Stimulated activated CD8-positive, alpha-beta memory T cell treated with anti-CD3 and anti-CD28 coated beads, Interleukin-15, amount 100 ng/mL, for 48 hours (primary cell): Measurements from ENCODE around the gene RAD18.

Experiments used
- DNase-seq, 2 donors: peaks; one replicate each; pipeline ENCODE4 v3.0.0-alpha.2; 2020; ENCODE audit warnings: low read depth in 2 of 2

Gene RAD18

GRCh38 chr3:8864402-8865350 lies 98.6 kb downstream of the RAD18 start:
- no peak for DNase-seq

GRCh38 chr3:8863891-8864290 lies 99.4 kb downstream of the RAD18 start:
- DNase-seq: no peak

- no peak for DNase-seq
Measured at GRCh38 chr3:8857720-8858367, 105.4 kb downstream of the RAD18 start.

DNA sequence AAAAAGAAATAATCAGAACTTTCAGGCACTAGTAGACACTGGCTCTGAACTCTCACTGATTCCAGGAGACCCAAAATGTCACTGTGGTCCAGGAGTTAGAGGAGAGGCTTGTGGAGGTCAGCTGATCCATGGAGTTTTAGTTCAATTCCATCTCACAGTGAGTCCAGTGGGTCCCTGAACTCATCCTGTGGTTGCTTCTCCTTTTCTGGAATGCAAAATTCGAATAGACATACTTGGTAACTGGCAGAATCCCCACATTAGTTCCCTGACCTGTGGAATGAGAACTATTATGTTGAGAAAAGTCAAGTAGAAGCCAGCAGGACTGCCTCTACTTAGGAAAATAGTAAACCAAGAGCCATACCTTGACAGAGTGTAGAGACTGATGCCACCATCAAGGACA lies 106.6 kb downstream of the RAD18 start:
- no peak for DNase-seq

GRCh38 chr3:8856071-8856470 lies 107.2 kb downstream of the RAD18 start:
- DNase-seq: no peak

GRCh38 chr3:8854656-8855055 lies 108.6 kb downstream of the RAD18 start:
- no peak for DNase-seq

- DNase-seq: no peak
Measured at GRCh38 chr3:8853081-8853480, 110.2 kb downstream of the RAD18 start.

- no peak for DNase-seq
Measured at GRCh38 chr3:8852511-8852910, 110.8 kb downstream of the RAD18 start.

GRCh38 chr3:8851703-8852102 lies 111.6 kb downstream of the RAD18 start:
- DNase-seq: no peak

DNA sequence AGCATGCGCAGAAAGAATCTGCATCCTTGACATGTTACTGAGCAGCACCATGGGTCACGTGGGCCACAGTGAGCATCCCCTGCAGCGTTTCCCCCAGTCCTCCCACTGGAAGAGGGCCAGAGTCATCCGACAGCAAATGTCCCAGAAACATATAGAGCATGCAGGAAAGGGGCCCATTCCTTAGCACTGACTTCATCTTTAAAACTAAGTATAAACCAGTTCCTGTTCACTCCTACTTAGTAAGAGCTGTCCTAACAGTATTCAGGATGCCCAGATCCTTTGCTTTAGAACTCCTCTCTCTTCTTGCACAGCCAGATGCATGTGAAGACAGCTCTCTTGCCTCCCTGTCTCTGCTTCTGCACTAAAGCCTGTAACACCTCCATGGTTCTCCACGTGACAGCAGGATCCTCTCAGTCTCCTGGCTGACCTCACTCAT lies 114.6 kb downstream of the RAD18 start:
- no peak for DNase-seq

DNA sequence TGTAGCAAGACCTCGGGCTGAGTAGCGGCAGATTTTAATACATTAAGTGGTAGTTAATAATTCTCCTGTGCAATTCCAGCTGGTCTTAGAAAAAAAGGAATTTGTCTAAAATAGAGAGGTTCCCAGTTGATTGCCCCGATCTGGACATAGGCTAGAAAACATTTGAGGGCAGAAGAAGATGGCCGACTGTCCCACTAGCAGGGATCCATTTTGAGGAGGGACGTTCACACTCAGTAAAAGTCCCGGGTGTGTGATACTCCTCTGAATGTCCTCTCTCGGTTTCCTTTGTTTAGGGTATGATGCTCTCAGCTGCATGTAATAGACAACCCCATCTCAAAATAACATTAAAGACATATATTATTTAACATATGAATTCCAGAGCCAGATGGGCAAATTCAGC lies 116.0 kb downstream of the RAD18 start:
- DNase-seq: no peak

DNA sequence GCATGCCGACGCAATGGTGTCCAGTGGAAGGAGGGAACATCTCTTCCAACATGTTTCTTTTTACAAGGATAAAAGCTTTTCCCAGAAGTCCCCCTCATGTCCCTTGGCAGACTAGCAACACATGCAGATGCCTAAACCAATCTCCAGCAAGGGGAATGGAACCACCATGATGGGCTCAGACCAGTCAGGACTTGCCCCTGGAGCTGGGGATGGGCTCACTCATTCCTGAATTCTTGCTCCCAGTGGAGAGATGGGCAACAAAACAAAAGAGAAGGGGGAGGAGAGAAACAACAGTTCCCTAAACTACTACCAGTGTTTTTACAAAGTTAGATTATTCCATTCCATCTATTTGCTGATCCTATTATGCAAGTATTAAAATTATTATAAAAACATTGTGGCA lies 117.1 kb downstream of the RAD18 start:
- no peak for DNase-seq

DNA sequence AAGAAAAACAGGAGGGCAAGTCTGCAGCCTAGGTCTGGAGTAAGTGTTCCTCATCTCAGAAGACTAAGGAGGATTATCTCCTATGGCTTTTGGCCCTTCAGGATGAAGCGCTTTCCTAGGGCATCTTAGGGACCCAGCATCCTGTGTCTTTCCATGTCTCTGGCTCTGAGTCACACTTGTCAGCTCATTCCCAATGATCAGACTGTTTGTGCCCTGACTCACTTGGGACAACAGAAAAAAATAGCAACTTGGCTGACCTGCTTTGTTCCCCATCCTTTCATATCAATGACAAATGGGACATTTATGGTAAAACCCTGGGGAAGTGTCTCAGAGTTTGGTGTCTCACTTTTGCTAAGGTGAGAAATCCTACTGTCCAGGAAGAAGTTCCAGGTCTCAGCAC lies 117.6 kb downstream of the RAD18 start:
- DNase-seq: no peak

- no peak for DNase-seq
Measured at GRCh38 chr3:8843347-8843746, 119.9 kb downstream of the RAD18 start.

DNA sequence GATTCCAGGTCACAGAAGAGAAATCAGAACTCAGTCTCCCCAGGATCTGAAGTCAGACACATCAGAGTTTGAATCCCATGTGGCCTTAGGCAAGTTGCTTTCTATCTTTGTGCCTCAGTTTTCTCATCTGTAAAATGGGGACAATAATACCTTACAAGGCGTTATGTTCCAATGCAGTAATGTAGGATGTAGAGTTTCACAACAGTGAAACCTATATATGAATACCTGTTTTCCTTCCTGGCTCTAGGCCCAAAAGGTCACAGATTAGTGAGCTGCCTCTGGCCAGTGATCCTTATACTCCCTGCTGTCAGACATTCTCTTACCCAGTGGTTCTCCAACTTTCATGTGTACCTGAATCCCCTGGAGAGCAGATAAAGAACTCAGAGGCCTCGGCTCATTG lies 121.0 kb downstream of the RAD18 start:
- DNase-seq: no peak

- DNase-seq: no peak
Measured at GRCh38 chr3:8841472-8841871, 121.8 kb downstream of the RAD18 start.

- no peak for DNase-seq
Measured at GRCh38 chr3:8840556-8840955, 122.7 kb downstream of the RAD18 start.

- no peak for DNase-seq
Measured at GRCh38 chr3:8839607-8840325, 123.5 kb downstream of the RAD18 start.

- no peak for DNase-seq
Measured at GRCh38 chr3:8838765-8839423, 124.4 kb downstream of the RAD18 start.

DNA sequence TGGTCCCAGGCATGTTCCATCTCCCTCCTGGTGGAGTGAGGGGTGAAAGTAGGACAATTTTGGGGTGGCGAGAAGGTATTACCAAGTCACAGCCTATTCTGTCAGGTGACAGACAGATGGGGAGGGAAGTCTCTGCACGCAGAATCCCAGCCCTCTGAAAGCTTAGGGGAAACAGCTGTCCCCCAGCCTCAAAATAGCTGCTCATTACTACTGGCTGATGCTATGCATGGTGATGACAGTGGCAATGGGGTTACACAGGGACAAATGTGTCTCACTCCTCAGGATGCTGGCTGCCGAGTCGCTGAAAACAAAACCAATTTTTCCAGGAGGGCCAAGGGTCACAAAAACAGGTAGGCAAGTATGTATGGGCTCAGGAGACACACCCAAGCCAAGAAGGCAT lies 125.0 kb downstream of the RAD18 start:
- DNase-seq: no peak

DNA sequence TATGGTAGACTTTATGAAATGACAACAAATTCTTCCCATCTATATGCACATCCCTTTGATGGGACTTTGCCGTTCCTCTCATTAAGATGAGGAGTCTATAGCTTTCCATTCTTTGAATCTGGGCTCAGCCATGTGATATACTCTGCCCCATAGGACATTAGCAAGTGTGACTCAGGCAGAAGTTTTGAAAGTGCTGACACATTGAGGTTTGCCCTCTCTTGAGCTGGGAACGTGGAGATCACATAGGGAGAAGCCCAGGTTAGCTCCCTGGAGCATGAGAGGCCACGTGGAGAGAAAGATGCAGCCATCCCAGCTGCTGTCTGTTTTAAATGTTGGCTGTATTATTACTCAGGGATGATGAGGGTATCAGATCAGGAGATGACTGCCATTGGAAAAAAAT lies 126.1 kb downstream of the RAD18 start:
- DNase-seq: no peak

DNA sequence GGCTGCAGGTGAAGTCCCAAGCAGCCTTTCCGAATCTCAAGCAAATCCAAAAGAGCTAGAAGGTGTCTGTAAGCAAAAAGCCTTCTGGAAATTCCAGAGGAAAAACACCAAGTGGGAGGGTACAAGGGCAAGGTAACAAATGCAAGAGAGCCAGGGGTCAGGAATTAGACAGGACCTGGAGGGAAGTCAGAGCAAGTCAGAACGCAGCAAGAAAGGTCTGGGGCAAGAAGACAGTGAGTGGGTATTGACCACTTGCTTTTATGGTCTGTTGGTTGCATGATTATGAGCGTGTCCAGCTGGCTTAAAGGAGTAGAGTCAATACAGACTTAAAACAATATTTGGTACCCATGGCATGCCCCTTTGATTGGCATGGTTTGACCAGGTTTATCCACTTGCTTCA lies 127.2 kb downstream of the RAD18 start:
- no peak for DNase-seq
